ENCODE data around the gene IL13RA2. TPM values are rescaled to one million over a fixed set of nuclear protein-coding genes. Genes with fewer than 3 reads are reported as not detected.

The IL13RA2 gene
- polyA plus RNA-seq, 1 experiment: 0.56 TPM

GRCh38 chrX:115036029-115036428 is 18.6 kb upstream of the IL13RA2 start:
- ChIA-PET CTCF (no interaction called here), POLR2A (no interaction called here)
- no peak overlapping the region for H3K27ac ChIP-seq (ENCODE audit: low read depth, low read length)
- H3K9me3 ChIP-seq (ENCODE audit: control insufficient read depth, insufficient read depth, low read length): no peaks in the 10 kb centered on the region
- no peak for DNase-seq (ENCODE audit: low read depth, low spot score)
- TF ChIP-seq CTCF (IDR thresholded peaks at IDR 0.05; ENCODE audit: low read depth, low read length): no peak
- H3K27me3 ChIP-seq (ENCODE audit: control insufficient read depth, insufficient read depth, low read length): no peaks in the 10 kb centered on the region
- H3K4me3 ChIP-seq (ENCODE audit: low read depth, low read length): no peak overlapping the region

- ChIA-PET POLR2A (no interaction called here), CTCF (interaction anchor here (0.9 kb wide), 1 partner anchor 14 kb away, joined by 7 read pairs; no protein-coding TSS in a partner anchor)
- DNase-seq (ENCODE audit: low read depth, low spot score): no peak
- no peaks in the 10 kb centered on the region for H3K9me3 ChIP-seq (ENCODE audit: control insufficient read depth, insufficient read depth, low read length)
- H3K4me3 ChIP-seq (ENCODE audit: low read depth, low read length): no peak overlapping the region
- no peaks in the 10 kb centered on the region for H3K27me3 ChIP-seq (ENCODE audit: control insufficient read depth, insufficient read depth, low read length)
- H3K27ac ChIP-seq (ENCODE audit: low read depth, low read length): no peak overlapping the region
- TF ChIP-seq CTCF (IDR thresholded peaks at IDR 0.05; ENCODE audit: low read depth, low read length): no peak
These were observed 14.6 kb upstream of the IL13RA2 start for GRCh38 chrX:115031989-115032388.

GRCh38 chrX:115030625-115031024 is 13.2 kb upstream of the IL13RA2 start:
- Histone ChIP-seq H3K27me3 (ENCODE audit: control insufficient read depth, insufficient read depth, low read length) (no peaks in the 10 kb centered on the region), H3K27ac (ENCODE audit: low read depth, low read length) (no peak overlapping the region), H3K4me3 (ENCODE audit: low read depth, low read length) (no peak overlapping the region), H3K9me3 (ENCODE audit: control insufficient read depth, insufficient read depth, low read length) (no peaks in the 10 kb centered on the region)
- no peak for TF ChIP-seq CTCF (IDR thresholded peaks at IDR 0.05; ENCODE audit: low read depth, low read length)
- DNase-seq (ENCODE audit: low read depth, low spot score): no peak
- POLR2A ChIA-PET: no interaction called here
- CTCF ChIA-PET: interaction anchor here (1.7 kb wide), 1 partner anchor 12 kb away, joined by 4 read pairs; no protein-coding TSS in a partner anchor

GRCh38 chrX:115029869-115030570 is 12.6 kb upstream of the IL13RA2 start:
- H3K27me3 ChIP-seq (ENCODE audit: control insufficient read depth, insufficient read depth, low read length): no peaks in the 10 kb centered on the region
- no peak for TF ChIP-seq CTCF (IDR thresholded peaks at IDR 0.05; ENCODE audit: low read depth, low read length)
- POLR2A ChIA-PET: no interaction called here
- CTCF ChIA-PET: interaction anchor here (1.7 kb wide), 1 partner anchor 11 kb away, joined by 4 read pairs; no protein-coding TSS in a partner anchor
- no peak overlapping the region for H3K27ac ChIP-seq (ENCODE audit: low read depth, low read length)
- no peak for DNase-seq (ENCODE audit: low read depth, low spot score)
- no peaks in the 10 kb centered on the region for H3K9me3 ChIP-seq (ENCODE audit: control insufficient read depth, insufficient read depth, low read length)
- no peak overlapping the region for H3K4me3 ChIP-seq (ENCODE audit: low read depth, low read length)

- CTCF ChIA-PET: interaction anchor here (1.7 kb wide), 1 partner anchor 11 kb away, joined by 4 read pairs; no protein-coding TSS in a partner anchor
- Histone ChIP-seq H3K27ac (ENCODE audit: low read depth, low read length) (no peak overlapping the region), H3K9me3 (ENCODE audit: control insufficient read depth, insufficient read depth, low read length) (no peaks in the 10 kb centered on the region), H3K4me3 (ENCODE audit: low read depth, low read length) (no peak overlapping the region), H3K27me3 (ENCODE audit: control insufficient read depth, insufficient read depth, low read length) (no peaks in the 10 kb centered on the region)
- POLR2A ChIA-PET: no interaction called here
- no peak for TF ChIP-seq CTCF (IDR thresholded peaks at IDR 0.05; ENCODE audit: low read depth, low read length)
- no peak for DNase-seq (ENCODE audit: low read depth, low spot score)
These were observed 12.0 kb upstream of the IL13RA2 start for GRCh38 chrX:115029440-115029839.
